Pancreas (tissue), 10 donors: ENCODE results near the gene RPS27. TPM values are rescaled to one million over a fixed set of nuclear protein-coding genes. Genes with fewer than 3 reads are reported as not detected.
"Not testable (repeated sequence)": the region's sequence is repeated elsewhere in the genome, so short reads cannot be mapped to it uniquely, and the experiment has no call there.

Experiments
- ATAC-seq, 4 donors: fragments of 200-7000 bp; cut with Tn5 transposase; one replicate each; pipeline versions ENCODE4 v1.8.0 to v1.9.1; 2020; ENCODE audit warnings: mild to moderate bottlenecking in 4 of 4, moderate library complexity in 4 of 4
- DNase-seq, 6 donors: peaks; one replicate each; pipeline ENCODE4 v3.0.0-alpha.2; 2020
- FAIRE-seq: peaks from 2 replicates; lab custom pipeline; 2012; peaks lifted over from hg19 to GRCh38; lab: Jason Lieb, UNC
- H3K27ac ChIP-seq, 4 donors: fragments of 200-600 bp; sonication (generic); 1 replicate in 3 of 4; 2 replicates in 1 of 4; pipeline versions ENCODE4 v1.5.0 to v1.8.0; 2020
- H3K27me3 ChIP-seq, 4 donors: fragments of 200-600 bp; one replicate each; pipeline ENCODE4 v1.8.0; 2021
- H3K36me3 ChIP-seq, 3 donors: fragments of 200-600 bp; sonication (generic) in 1 of 3; one replicate each; pipeline versions ENCODE4 v1.5.0 to v1.8.0; 2020 to 2021
- H3K4me1 ChIP-seq, 3 donors: fragments of 200-600 bp; one replicate each; pipeline ENCODE4 v1.8.0; 2021
- H3K4me3 ChIP-seq, 4 donors: fragments of 200-600 bp; sonication (generic) in 2 of 4; one replicate each; pipeline versions ENCODE4 v1.5.0 to v1.8.0; 2020 to 2021
- H3K9me3 ChIP-seq, 4 donors: fragments of 200-600 bp; one replicate each; pipeline ENCODE4 v1.8.0; 2021
- CTCF ChIP-seq, 4 donors: fragments of 200-600 bp; sonication (generic) in 3 of 4; IDR thresholded peaks; one replicate each; pipeline versions ENCODE4 v1.5.0 to v1.8.0; 2021; ENCODE audit warnings: antibody characterized with exemption in 4 of 4
- WGBS, 2 donors: extraction: QIAGEN DNeasy Blood & Tissue Kit; methylation state at CpG; one replicate each; pipeline ENCODE4 v1.1.7; 2013; 5-methylcytosine and 5-hydroxymethylcytosine counted together
- intact Hi-C, 3 donors: fragments of 100-400 bp; cut with DNase I; formaldehyde crosslinking; loops; one replicate each; pipeline versions ENCODE4 v1.11.1 to v1.14.2; 2022
- microRNA-seq, 2 donors: library from miRNA; unstranded; fragments of <30 nt; microRNA quantifications; one replicate each; pipeline versions ENCODE4 to v1.1.0, GENCODE V29; 2019 to 2020
- polyA plus RNA-seq, 2 donors: library from polyadenylated mRNA; stranded (reverse); fragments of 200-250 nt; gene quantifications; one replicate each; pipeline ENCODE4 v1.2.3, GENCODE V29; 2013
- total RNA-seq, 6 donors: library from RNA; stranded (reverse); fragmentation: NEBNext Ultra II Directional in 4 of 6; extraction: Animal tissue kit (Norgen Biotek cat#: 25700) in 4 of 6; gene quantifications; one replicate each; pipeline versions ENCODE4 v1.2.1 to v1.2.4, GENCODE V29; 2021 to 2023
- donor health status: healthy with polysubstance abuse.
- donor health status: DM: no; HTN: no; CAD: no; lungs with moderate emphysema.
- donor health status: DM: no; HTN: no; CAD: no.
- donor health status: control.
- donor health status: control.
- donor health status: Bipolar disorder and iron deficiency.
- donor health status: DM: yes; HTN: yes; CAD: no.
- donor health status: DM: no; HTN: no; CAD: no.
- donor health status: DM: no; HTN: no; CAD: no.
- donor health status: DM: yes; HTN: yes; CAD: no.

The RPS27 gene
- total and polyA plus RNA-seq, 8 donors = 617 to 5,933 (median 951) TPM

GRCh38 chr1:154019269-154019668 lies 28.7 kb downstream of the RPS27 start:
- no peak for TF ChIP-seq CTCF (IDR thresholded peaks at IDR 0.05)
- intact Hi-C loops = no loop called here
- Histone ChIP-seq H3K4me3 (no peak overlapping the region), H3K36me3 (no peaks in the 10 kb centered on the region), H3K4me1 (no peaks in the 10 kb centered on the region), H3K27ac (no peak overlapping the region), H3K9me3 (no peaks in the 10 kb centered on the region), H3K27me3 (no peaks in the 10 kb centered on the region)
- ATAC-seq (no peak), FAIRE-seq (no peak), DNase-seq (no peak)
- 61 to 62% methylated on average over 4 of the region's 4 CpGs for WGBS, 2 donors

- Histone ChIP-seq H3K4me3 (no peak overlapping the region), H3K4me1 (no peaks in the 10 kb centered on the region), H3K27me3 (no peaks in the 10 kb centered on the region), H3K27ac (no peak overlapping the region), H3K36me3 (no peaks in the 10 kb centered on the region), H3K9me3 (no peaks in the 10 kb centered on the region)
- no peak for TF ChIP-seq CTCF (IDR thresholded peaks at IDR 0.05)
- WGBS, 2 donors = 52 to 69% methylated on average over 1 of the region's 1 CpG
- intact Hi-C loops = no loop called here
- ATAC-seq (no peak), FAIRE-seq (no peak), DNase-seq (no peak)
Measured at GRCh38 chr1:154019940-154020339, 29.4 kb downstream of the RPS27 start.

GRCh38 chr1:154033697-154034096 lies 43.1 kb downstream of the RPS27 start:
- FAIRE-seq, H3K27me3 ChIP-seq, DNase-seq, H3K4me1 ChIP-seq, intact Hi-C loops, ATAC-seq, H3K4me3 ChIP-seq, H3K27ac ChIP-seq, H3K9me3 ChIP-seq, H3K36me3 ChIP-seq: not testable (repeated sequence)
- 90 to 98% methylated on average over 1 of the region's 1 CpG for WGBS, 2 donors

Small RNAs within 50 kb of the gene (microRNA-seq; reads per million reads assigned to microRNA genes)
- 0 reads per million in 2 donors for gene MIR6737

Other genes with a start within 250 kb of the RPS27 start
- gene SLC27A3, start 215.4 kb upstream of the RPS27 start, total RNA-seq = 10 to 100 TPM in 3 of 6 donors, 1 to 10 TPM in 3; 9.0 to 23.6 (median 10.8) TPM
- 10 to 100 TPM; 46.9 to 64.0 TPM for gene SLC27A3, start 215.4 kb upstream of the RPS27 start, polyA plus RNA-seq
- 10 to 100 TPM; 15.0 to 27.1 (median 17.1) TPM for gene GATAD2B, start 67.8 kb upstream of the RPS27 start, total RNA-seq
- 1 to 10 TPM; 4.8 to 7.4 TPM for gene GATAD2B, start 67.8 kb upstream of the RPS27 start, polyA plus RNA-seq
- gene DENND4B, start 44.0 kb upstream of the RPS27 start, total RNA-seq = 10 to 100 TPM; 17.8 to 41.7 (median 20.4) TPM
- gene DENND4B, start 44.0 kb upstream of the RPS27 start, polyA plus RNA-seq = 10 to 100 TPM; 48.9 to 57.0 TPM
- gene CRTC2, start 32.1 kb upstream of the RPS27 start, total RNA-seq = 10 to 100 TPM; 13.4 to 27.6 (median 18.3) TPM
- gene CRTC2, start 32.1 kb upstream of the RPS27 start, polyA plus RNA-seq = 10 to 100 TPM; 36.9 to 48.6 TPM
- gene SLC39A1, start 27.2 kb upstream of the RPS27 start, total RNA-seq = 10 to 100 TPM; 20.0 to 46.1 (median 27.0) TPM
- gene SLC39A1, start 27.2 kb upstream of the RPS27 start, polyA plus RNA-seq = 10 to 100 TPM; 22.8 to 38.1 TPM
- 10 to 100 TPM in 2 of 6 donors, 1 to 10 TPM in 4; 6.5 to 13.2 (median 8.0) TPM for gene CREB3L4, start 22.9 kb upstream of the RPS27 start, total RNA-seq
- gene CREB3L4, start 22.9 kb upstream of the RPS27 start, polyA plus RNA-seq = 10 to 100 TPM; 13.3 to 19.6 TPM
- gene JTB, start 13.1 kb upstream of the RPS27 start, total RNA-seq = 100 to 1,000 TPM in 2 of 6 donors, 10 to 100 TPM in 4; 82.6 to 106 (median 95.6) TPM
- gene JTB, start 13.1 kb upstream of the RPS27 start, polyA plus RNA-seq = 100 to 1,000 TPM; 117 to 180 TPM
- gene RAB13, start 4.4 kb upstream of the RPS27 start, total RNA-seq = 10 to 100 TPM; 36.8 to 68.8 (median 47.2) TPM
- gene RAB13, start 4.4 kb upstream of the RPS27 start, polyA plus RNA-seq = 100 to 1,000 TPM in 1 of 2 donors, 10 to 100 TPM in 1; 82.9 to 118 TPM
- under 1 TPM in 3 of 6 donors, not detected in 3; 0.04 to 0.06 (median 0.06) TPM for gene NUP210L, start 164.3 kb downstream of the RPS27 start, total RNA-seq
- under 1 TPM in 1 of 2 donors, not detected in 1; 0.02 TPM for gene NUP210L, start 164.3 kb downstream of the RPS27 start, polyA plus RNA-seq
- gene TPM3, start 201.3 kb downstream of the RPS27 start, total RNA-seq = 100 to 1,000 TPM in 2 of 6 donors, 10 to 100 TPM in 4; 49.0 to 158 (median 90.2) TPM
- gene TPM3, start 201.3 kb downstream of the RPS27 start, polyA plus RNA-seq = 100 to 1,000 TPM in 1 of 2 donors, 10 to 100 TPM in 1; 47.7 to 116 TPM
- not detected for gene CFAP141, start 215.6 kb downstream of the RPS27 start, total RNA-seq
- under 1 TPM in 1 of 2 donors, not detected in 1; 0.52 TPM for gene CFAP141, start 215.6 kb downstream of the RPS27 start, polyA plus RNA-seq
- 10 to 100 TPM; 32.7 to 69.8 (median 46.9) TPM for gene UBAP2L, start 230.2 kb downstream of the RPS27 start, total RNA-seq
- gene UBAP2L, start 230.2 kb downstream of the RPS27 start, polyA plus RNA-seq = 10 to 100 TPM; 50.5 to 58.1 TPM